Measurements from ENCODE around the gene ADAM33. TPM values are rescaled to one million over a fixed set of nuclear protein-coding genes. Genes with fewer than 3 reads are reported as not detected.

ADAM33 gene, protein sequence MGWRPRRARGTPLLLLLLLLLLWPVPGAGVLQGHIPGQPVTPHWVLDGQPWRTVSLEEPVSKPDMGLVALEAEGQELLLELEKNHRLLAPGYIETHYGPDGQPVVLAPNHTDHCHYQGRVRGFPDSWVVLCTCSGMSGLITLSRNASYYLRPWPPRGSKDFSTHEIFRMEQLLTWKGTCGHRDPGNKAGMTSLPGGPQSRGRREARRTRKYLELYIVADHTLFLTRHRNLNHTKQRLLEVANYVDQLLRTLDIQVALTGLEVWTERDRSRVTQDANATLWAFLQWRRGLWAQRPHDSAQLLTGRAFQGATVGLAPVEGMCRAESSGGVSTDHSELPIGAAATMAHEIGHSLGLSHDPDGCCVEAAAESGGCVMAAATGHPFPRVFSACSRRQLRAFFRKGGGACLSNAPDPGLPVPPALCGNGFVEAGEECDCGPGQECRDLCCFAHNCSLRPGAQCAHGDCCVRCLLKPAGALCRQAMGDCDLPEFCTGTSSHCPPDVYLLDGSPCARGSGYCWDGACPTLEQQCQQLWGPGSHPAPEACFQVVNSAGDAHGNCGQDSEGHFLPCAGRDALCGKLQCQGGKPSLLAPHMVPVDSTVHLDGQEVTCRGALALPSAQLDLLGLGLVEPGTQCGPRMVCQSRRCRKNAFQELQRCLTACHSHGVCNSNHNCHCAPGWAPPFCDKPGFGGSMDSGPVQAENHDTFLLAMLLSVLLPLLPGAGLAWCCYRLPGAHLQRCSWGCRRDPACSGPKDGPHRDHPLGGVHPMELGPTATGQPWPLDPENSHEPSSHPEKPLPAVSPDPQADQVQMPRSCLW
- 68.6 and 145 TPM in 2 replicates for total RNA-seq (ENCODE audit: low replicate concordance)

DNA sequence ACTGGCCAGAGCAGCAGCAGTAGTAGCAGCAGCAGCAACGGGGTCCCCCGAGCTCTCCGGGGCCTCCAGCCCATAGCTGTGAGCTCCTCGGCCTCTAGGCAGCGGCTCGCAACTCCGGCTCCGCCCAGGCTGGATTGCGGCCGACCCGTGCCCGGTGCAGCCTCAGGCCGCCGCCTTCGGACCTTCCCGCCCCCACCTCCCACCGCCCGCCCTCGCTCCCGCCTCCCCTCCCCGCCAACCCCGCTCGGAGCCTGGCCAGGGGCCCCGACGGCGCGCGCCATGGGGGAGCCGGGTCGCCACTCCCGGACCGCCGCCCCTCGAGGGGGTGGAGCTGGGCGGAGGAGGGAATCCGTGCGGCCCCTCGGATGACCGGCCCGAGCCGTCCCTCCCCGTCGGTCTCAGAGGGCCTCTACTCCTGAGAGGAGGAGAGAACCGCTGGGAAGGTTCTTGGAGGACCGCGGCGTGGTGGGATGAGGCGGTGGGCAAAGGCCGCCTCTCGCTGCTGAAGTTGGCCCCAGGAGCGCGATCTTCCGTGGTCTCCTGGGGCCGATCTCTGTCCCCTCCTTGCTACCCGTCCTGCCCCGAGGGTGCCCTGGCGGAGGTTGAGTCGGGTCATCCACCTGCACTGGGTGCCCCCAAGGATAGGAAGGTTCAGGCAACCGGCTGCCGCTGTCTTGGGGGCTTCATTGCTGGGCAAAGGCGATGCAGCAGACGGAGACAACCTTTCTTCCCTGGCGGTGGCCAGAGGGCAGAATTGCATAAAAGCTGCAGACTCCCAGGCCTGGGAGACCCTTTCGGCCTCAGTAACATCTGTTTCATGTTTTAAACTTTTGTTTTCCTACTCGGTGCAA, at the start of gene ADAM33:
TSS of gene ADAM33 (minus strand) at position 80 of the 851 bp plus-strand sequence. CDS start at position 74, 6 bp downstream.
- DNase-seq (ENCODE audit: low read depth) = peak; percentile 45
- TF ChIP-seq, protein P1, sequence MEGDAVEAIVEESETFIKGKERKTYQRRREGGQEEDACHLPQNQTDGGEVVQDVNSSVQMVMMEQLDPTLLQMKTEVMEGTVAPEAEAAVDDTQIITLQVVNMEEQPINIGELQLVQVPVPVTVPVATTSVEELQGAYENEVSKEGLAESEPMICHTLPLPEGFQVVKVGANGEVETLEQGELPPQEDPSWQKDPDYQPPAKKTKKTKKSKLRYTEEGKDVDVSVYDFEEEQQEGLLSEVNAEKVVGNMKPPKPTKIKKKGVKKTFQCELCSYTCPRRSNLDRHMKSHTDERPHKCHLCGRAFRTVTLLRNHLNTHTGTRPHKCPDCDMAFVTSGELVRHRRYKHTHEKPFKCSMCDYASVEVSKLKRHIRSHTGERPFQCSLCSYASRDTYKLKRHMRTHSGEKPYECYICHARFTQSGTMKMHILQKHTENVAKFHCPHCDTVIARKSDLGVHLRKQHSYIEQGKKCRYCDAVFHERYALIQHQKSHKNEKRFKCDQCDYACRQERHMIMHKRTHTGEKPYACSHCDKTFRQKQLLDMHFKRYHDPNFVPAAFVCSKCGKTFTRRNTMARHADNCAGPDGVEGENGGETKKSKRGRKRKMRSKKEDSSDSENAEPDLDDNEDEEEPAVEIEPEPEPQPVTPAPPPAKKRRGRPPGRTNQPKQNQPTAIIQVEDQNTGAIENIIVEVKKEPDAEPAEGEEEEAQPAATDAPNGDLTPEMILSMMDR (IDR thresholded peaks at IDR 0.05; ENCODE audit: insufficient read depth, low read length) = no peak
- H3K4me3 ChIP-seq (ENCODE audit: low read depth, low read length) = peak within 1 kb of the TSS; percentile 79

DNA sequence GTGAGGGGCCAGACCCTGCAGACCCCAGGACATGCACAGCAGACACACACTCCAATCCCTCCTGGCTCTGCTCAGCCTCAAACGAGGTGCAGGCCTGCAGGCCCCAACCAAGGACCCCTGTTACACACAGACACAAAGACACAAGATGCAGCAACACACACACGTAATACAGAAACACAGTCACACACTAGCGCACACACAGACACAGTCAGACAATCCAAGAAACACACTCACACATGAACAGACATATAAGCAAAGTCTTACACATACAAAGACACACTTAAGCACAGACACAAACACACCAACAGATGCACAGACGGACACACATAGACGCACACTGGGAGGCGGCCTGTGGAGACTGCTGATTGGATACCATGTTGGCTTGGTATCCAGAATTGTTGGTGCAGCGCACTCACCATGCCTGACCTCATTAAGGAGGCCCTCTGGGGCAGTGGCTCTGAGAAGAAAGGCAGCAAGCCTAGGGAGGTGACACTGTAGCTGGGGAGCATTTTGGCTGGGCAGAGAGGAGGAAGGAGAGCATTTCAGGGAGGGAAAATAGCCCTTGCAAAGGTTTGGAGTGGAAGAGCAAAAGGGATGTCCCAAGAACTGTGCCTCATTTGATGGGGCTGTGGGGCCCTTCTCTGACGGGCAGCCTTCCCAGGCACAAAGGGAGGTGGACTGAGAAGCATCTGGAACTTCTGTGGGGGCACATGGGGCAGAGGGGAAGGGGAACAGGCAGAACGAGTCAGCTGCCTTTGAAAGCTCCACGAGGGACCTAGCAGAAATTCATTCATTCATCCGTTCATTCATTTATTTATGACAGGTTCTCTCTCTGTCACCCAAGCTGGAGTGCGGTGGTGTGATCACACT, 49.2 kb upstream of the ADAM33 start:
- H3K4me3 ChIP-seq (ENCODE audit: low read depth, low read length) = no peak overlapping the region
- DNase-seq (ENCODE audit: low read depth) = no peak
- TF ChIP-seq, protein P1 (IDR thresholded peaks at IDR 0.05; ENCODE audit: insufficient read depth, low read length) = no peak

DNA sequence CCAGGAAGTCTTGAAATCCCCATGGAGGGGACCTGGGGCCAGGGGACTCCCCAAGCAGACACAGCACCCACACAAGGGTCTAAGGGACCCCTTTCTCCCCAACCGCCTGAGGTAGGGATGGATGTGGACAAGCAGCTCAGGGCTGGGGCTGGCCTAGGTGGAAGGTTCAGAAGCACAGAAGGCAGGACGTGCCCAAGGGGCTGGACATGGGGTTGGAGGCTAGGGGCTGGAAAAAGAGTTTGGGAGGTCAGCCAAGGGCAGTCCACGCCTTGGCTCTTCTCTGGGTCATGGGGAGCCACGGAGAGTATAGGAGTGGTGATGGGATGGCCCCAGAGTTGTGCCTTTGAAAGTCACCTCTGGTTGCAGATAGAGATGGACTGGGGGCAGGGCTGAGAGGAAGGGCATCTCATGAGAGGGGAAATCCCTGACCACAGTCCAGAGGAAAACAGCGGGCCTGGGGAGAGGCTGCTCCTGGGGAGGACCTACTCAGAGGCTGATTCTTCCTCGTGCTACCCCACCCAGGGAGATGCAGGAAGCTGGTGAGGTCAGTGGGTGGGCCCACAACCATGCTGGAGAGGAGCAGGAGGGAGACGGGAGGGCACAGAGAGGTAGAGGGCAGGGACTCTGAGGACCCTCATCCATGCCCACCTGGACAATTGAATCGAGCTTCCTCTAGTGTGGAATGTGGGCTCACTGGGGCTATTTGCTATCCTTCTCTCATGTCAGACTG, 48.2 kb upstream of the ADAM33 start:
- TF ChIP-seq, protein P1 (IDR thresholded peaks at IDR 0.05; ENCODE audit: insufficient read depth, low read length) = no peak
- DNase-seq (ENCODE audit: low read depth) = no peak
- no peak overlapping the region for H3K4me3 ChIP-seq (ENCODE audit: low read depth, low read length)

DNA sequence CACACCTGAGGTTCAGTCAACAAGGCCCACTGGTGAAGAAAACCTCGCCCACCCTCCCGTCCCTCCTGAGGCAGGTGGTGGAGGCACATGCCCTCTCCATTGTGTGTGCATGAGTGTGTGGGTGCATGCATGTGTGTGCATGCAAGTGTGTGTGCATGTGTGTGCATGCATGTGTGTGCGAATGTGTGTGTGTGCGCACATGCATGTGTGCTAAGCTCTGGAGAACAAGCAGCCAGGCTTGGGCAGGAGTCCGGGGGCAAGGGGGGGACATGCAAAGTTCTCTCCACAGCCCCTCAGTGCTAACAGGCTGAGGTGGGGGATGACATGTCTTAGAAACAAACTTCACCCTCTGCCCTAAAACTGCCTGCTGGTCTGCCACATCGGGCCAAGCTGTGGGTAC, 47.6 kb upstream of the ADAM33 start:
- DNase-seq (ENCODE audit: low read depth) = no peak
- TF ChIP-seq, protein P1 (IDR thresholded peaks at IDR 0.05; ENCODE audit: insufficient read depth, low read length) = no peak
- H3K4me3 ChIP-seq (ENCODE audit: low read depth, low read length) = no peak overlapping the region

DNA sequence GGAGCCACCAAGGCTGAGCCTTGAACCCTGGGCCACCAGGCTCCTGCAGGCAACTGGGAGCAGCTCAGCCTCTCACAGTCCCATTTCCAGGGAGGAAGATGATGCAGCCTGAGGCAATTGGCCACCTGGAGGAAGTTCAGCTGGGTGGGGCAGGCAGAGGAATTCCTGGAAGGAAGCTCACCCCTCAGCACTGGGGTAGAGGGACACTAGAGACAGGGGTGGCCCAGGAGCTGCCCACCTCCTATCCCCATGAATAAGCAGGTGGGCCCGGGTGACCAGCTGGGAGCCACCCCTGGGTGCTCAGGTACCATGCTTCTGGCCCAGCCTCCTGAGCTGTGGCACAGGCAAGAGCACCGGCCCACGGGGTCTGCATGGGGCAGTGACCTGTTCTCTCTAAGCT, 47.1 kb upstream of the ADAM33 start:
- DNase-seq (ENCODE audit: low read depth) = no peak
- H3K4me3 ChIP-seq (ENCODE audit: low read depth, low read length) = no peak overlapping the region
- TF ChIP-seq, protein P1 (IDR thresholded peaks at IDR 0.05; ENCODE audit: insufficient read depth, low read length) = no peak

Measured in fibroblast of the aortic adventitia (primary cell).